DOHH2 (cell line): ENCODE results near the gene SIGLEC12.

Experiments used
- H3F3A ChIP-seq: fragments of 200-600 bp; sonication (generic), shearing (Covaris generic); 2 replicates; pipeline ENCODE4 v1.6.0; 2016; ENCODE audit warnings: antibody characterized with exemption, mild to moderate bottlenecking; ENCODE audit not compliant: control insufficient read depth, insufficient read depth
- H3K27ac ChIP-seq: fragments of 200-600 bp; sonication (generic); 2 replicates; pipeline ENCODE4 v1.5.1; 2014; ENCODE audit warnings: low read depth, mild to moderate bottlenecking, low read length, moderate library complexity
- H3K27me3 ChIP-seq: fragments of 200-600 bp; sonication (generic); 2 replicates; pipeline ENCODE4 v1.6.1; 2014; ENCODE audit warnings: mild to moderate bottlenecking, low read length, mixed read lengths; ENCODE audit not compliant: control insufficient read depth
- H3K36me3 ChIP-seq: fragments of 200-600 bp; sonication (generic); 2 replicates; pipeline ENCODE4 v1.6.1; 2014; ENCODE audit warnings: mild to moderate bottlenecking, low read length, moderate library complexity, mixed read lengths; ENCODE audit not compliant: control insufficient read depth
- H3K4me1 ChIP-seq: fragments of 200-600 bp; sonication (generic); 2 replicates; pipeline ENCODE4 v1.6.1; 2014; ENCODE audit warnings: mild to moderate bottlenecking, low read length, mixed read lengths; ENCODE audit not compliant: control insufficient read depth
- H3K4me2 ChIP-seq: fragments of 200-600 bp; sonication (generic); 2 replicates; pipeline ENCODE4 v1.6.0; 2014; ENCODE audit warnings: mild to moderate bottlenecking, low read length, moderate library complexity
- H3K4me3 ChIP-seq: fragments of 200-600 bp; sonication (generic); 2 replicates; pipeline ENCODE4 v1.5.1; 2014; ENCODE audit warnings: mild to moderate bottlenecking, low read length, mixed read lengths
- H3K79me2 ChIP-seq: fragments of 200-600 bp; sonication (generic); 2 replicates; pipeline ENCODE4 v1.6.1; 2014; ENCODE audit warnings: mild to moderate bottlenecking, low read length, mixed read lengths; ENCODE audit not compliant: control insufficient read depth
- H3K9me2 ChIP-seq: fragments of 200-600 bp; sonication (generic); replicated peaks from 2 replicates; pipeline ENCODE4 v1.6.1; 2014; ENCODE audit warnings: mild to moderate bottlenecking, low read length, mixed read lengths; ENCODE audit not compliant: control insufficient read depth
- H3K9me3 ChIP-seq: fragments of 200-600 bp; sonication (generic); 2 replicates; pipeline ENCODE4 v1.6.1; 2014; ENCODE audit warnings: antibody characterized with exemption, low read length, mixed read lengths; ENCODE audit not compliant: control insufficient read depth, insufficient read depth
- H4K20me1 ChIP-seq: fragments of 200-600 bp; sonication (generic); 2 replicates; pipeline ENCODE4 v1.6.0; 2014; ENCODE audit warnings: low read depth, mild to moderate bottlenecking, antibody characterized with exemption, low read length, moderate library complexity; ENCODE audit not compliant: control insufficient read depth, insufficient read depth
- EZH2phosphoT487 ChIP-seq: fragments of 200-600 bp; sonication (generic); IDR thresholded peaks from 2 replicates; pipeline ENCODE4 v1.6.1; 2017; ENCODE audit warnings: borderline replicate concordance, mild to moderate bottlenecking, antibody characterized with exemption, low read length, moderate library complexity, mixed read lengths
- TF ChIP-seq, protein P1 (sequence below): fragments of 200-600 bp; sonication (generic); IDR thresholded peaks from one replicate; pipeline ENCODE4 v1.5.1; 2014; ENCODE audit warnings: antibody characterized with exemption, mild to moderate bottlenecking, low read depth, low read length; ENCODE audit not compliant: poor library complexity, severe bottlenecking

The SIGLEC12 gene

DNA sequence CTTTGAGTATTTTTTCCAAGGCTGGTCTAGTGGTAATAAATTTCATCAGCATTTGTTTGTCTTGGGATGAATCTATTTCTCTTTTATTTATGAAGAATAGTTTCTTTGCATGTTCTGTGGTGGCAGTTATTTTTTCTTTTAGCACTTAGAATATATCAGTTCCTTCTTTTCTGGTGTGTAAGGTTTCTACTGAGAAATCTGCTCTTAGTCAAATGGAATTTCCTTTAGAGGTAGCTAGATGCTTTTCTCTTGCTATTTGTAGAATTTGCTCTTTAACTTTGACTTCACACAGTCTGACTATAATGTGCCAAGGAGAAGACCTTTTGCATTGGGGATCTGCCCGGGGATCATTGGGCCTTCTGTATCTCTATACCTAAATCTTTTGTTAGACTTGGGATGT lies 33.9 kb upstream of the SIGLEC12 start:
- Histone ChIP-seq H3K36me3 (no peaks in the 10 kb centered on the region), H3K79me2 (no peaks in the 10 kb centered on the region)

DNA sequence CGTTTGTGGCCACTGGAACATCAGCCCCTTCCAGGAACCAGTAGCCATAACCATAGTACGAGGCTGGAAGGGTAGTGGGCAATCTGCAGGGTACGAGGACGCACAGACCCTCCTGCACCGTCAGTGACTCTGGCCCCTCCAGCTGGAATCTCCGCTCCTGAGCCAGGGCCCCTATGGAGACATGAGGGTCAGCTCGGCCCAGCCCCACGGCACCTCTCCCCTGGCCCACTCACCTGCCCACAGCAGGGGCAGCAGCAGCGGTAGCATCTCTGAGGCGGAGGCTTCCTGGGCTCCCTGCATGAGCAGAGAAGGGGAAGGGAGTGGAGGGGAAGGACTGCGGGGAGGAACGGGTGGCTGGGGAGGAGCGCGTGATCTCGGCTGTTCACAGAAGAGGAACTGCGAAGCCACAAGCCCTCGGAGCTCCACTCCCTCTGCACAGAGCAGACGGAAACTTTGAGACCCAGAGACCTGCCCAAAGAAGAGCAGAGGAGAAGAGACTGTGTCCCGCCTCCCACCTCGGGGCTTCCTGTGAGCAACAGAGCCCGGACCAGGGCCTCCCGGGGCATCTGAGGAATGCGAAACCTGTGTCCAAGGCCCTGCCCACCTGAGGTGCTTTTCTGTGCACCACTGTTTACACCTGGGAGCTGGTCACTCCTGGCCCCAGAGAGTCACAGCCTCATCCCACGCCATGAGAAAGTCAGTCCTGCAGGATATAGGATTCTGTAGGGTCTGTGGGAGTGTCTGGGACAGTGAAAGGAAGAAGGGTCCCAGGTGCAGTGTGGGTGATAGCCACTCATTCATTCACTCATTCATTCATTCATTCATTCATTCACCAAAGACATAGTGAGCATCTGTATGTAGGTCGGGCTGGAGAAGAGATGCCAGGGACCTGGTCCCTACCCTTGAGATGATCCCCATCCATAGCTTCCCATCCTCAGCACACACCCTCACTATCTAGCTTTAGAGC lies 30.0 kb upstream of the SIGLEC12 start, which contains the start of gene SIGLEC6:
SIGLEC6 (minus strand) TSS at position 322 of the 967 bp plus-strand sequence; CDS start at position 300, 22 bp downstream.
- H3K4me3 ChIP-seq: no peak within 1 kb of the TSS
- H3K4me1 ChIP-seq: no peaks in the 10 kb centered on the region
- no peaks in the 10 kb centered on the region for H3F3A ChIP-seq
- H4K20me1 ChIP-seq: no peaks in the 10 kb centered on the region
- H3K4me2 ChIP-seq: no peak within 1 kb of the TSS
- H3K36me3 ChIP-seq: no peaks in the 10 kb centered on the region
- peaks cover 21% of the 10 kb centered on the region for H3K27me3 ChIP-seq
- H3K79me2 ChIP-seq: no peaks in the 10 kb centered on the region
- H3K9me2 ChIP-seq: no peaks in the 10 kb centered on the region
- no peak within 1 kb of the TSS for H3K27ac ChIP-seq
- no peak for TF ChIP-seq EZH2phosphoT487
- TF ChIP-seq, protein P1, sequence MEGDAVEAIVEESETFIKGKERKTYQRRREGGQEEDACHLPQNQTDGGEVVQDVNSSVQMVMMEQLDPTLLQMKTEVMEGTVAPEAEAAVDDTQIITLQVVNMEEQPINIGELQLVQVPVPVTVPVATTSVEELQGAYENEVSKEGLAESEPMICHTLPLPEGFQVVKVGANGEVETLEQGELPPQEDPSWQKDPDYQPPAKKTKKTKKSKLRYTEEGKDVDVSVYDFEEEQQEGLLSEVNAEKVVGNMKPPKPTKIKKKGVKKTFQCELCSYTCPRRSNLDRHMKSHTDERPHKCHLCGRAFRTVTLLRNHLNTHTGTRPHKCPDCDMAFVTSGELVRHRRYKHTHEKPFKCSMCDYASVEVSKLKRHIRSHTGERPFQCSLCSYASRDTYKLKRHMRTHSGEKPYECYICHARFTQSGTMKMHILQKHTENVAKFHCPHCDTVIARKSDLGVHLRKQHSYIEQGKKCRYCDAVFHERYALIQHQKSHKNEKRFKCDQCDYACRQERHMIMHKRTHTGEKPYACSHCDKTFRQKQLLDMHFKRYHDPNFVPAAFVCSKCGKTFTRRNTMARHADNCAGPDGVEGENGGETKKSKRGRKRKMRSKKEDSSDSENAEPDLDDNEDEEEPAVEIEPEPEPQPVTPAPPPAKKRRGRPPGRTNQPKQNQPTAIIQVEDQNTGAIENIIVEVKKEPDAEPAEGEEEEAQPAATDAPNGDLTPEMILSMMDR: no peak
- H3K9me3 ChIP-seq: no peaks in the 10 kb centered on the region

More for the DNA sequence above, 33.9 kb upstream of the SIGLEC12 start:
- Histone ChIP-seq H3K9me3 (no peaks in the 10 kb centered on the region), H3K27me3 (peaks cover 8% of the 10 kb centered on the region; the same call in 1 of the 2 replicates), H3K4me2 (no peak overlapping the region), H3K9me2 (no peaks in the 10 kb centered on the region), H3K4me3 (no peak overlapping the region), H3K4me1 (no peaks in the 10 kb centered on the region), H3F3A (no peaks in the 10 kb centered on the region), H3K27ac (no peak overlapping the region), H4K20me1 (no peaks in the 10 kb centered on the region)
- TF ChIP-seq, protein P1: no peak
- no peak for TF ChIP-seq EZH2phosphoT487

DNA sequence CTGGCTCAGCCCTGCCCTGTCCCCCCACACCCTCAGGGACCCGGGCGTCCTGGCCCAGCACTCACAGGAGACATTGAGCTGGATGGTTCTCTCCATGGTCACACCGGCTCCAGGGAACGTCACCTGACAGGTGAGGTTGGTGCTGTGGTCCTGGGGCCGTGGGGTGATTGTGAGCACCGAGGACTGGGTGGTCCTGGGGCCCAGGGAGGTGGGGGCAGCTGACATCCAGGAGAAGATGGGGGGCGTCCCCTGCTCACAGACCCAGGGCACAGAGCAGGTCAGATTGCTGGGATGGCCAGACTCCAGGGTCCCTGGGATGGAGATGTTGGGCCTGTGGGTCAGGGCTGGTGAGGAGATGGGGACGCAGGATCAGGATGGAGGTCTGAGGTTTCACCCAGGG lies 29.0 kb upstream of the SIGLEC12 start:
- Histone ChIP-seq H3K27ac (no peak overlapping the region), H3K27me3 (peaks cover 21% of the 10 kb centered on the region), H3K79me2 (no peaks in the 10 kb centered on the region), H3K9me3 (no peaks in the 10 kb centered on the region), H3K4me1 (no peaks in the 10 kb centered on the region), H3K36me3 (no peaks in the 10 kb centered on the region), H3F3A (no peaks in the 10 kb centered on the region), H4K20me1 (no peaks in the 10 kb centered on the region), H3K9me2 (no peaks in the 10 kb centered on the region), H3K4me2 (no peak overlapping the region), H3K4me3 (no peak overlapping the region)
- TF ChIP-seq, protein P1: no peak
